Cardiac fibroblast (primary cell): ENCODE results near the gene RPA3.

Experiments used
- DNase-seq, 2 donors: peaks; one replicate each; pipeline versions ENCODE4 v3.0.0 to v3.0.0-alpha.2; 2010; ENCODE audit warnings: low read depth in 2 of 2
- H3K4me3 ChIP-seq, 2 donors: replicated peaks in 1 of 2; 1 replicate in 1 of 2; 2 replicates in 1 of 2; pipeline ENCODE4 v1.5.1; 2011; ENCODE audit warnings: low read depth in 2 of 2, low read length in 2 of 2, mild to moderate bottlenecking in 2 of 2, moderate library complexity in 1 of 2
- TF ChIP-seq, protein P1 (sequence below): IDR thresholded peaks from one replicate; pipeline ENCODE4 v1.5.1; 2011; ENCODE audit warnings: low read depth, mild to moderate bottlenecking, low read length, inconsistent platforms

Gene RPA3

DNA sequence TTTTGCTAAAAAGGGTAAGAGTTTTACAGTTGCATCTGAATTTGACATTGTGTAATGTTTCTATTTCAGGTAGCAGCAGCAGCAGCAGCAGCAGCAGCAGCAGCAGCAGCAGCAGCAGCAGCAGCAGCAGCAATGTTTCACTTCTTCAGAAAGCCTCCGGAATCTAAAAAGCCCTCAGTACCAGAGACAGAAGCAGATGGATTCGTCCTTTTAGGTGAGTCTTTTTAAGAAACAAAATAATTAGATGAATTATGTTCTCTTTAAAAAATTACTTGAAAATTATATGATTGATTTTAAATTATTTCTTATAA, 45.2 kb downstream of the RPA3 start:
- TF ChIP-seq, protein P1, sequence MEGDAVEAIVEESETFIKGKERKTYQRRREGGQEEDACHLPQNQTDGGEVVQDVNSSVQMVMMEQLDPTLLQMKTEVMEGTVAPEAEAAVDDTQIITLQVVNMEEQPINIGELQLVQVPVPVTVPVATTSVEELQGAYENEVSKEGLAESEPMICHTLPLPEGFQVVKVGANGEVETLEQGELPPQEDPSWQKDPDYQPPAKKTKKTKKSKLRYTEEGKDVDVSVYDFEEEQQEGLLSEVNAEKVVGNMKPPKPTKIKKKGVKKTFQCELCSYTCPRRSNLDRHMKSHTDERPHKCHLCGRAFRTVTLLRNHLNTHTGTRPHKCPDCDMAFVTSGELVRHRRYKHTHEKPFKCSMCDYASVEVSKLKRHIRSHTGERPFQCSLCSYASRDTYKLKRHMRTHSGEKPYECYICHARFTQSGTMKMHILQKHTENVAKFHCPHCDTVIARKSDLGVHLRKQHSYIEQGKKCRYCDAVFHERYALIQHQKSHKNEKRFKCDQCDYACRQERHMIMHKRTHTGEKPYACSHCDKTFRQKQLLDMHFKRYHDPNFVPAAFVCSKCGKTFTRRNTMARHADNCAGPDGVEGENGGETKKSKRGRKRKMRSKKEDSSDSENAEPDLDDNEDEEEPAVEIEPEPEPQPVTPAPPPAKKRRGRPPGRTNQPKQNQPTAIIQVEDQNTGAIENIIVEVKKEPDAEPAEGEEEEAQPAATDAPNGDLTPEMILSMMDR = no peak
- no peak for DNase-seq
- no peak overlapping the region for H3K4me3 ChIP-seq

DNA sequence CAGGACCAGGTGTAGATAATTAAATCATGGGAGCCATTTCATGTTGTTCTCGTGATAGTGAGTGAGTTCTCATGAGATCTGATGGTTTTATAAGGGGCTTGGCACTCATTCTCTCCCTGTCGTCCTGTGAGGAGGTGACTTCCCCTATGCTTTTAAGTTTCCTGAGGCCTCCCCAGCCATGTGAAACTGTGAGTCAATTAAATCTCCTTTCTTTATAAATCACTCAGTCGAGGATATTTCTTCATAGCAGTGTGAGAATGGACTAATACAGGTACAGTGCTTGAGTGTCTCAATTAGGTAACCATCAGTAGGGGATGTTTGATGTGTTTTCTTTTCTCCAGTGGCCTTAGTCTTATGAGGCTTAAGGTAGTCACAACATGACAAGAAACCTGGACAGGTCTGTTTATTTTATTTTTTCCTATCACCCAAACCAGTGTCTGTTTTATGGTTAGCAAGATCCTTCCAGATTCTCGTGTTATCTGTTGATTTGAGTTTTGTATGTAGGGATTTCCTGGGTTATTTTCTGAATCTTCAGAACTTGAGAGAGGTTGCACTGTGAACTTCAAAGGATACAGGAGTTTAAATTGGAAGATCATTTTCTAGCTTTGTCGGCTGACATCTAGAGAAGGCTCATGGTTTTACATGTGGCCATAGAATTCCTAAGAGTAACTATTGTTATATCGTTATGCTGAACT, 45.7 kb downstream of the RPA3 start:
- no peak overlapping the region for H3K4me3 ChIP-seq
- TF ChIP-seq, protein P1 = no peak
- DNase-seq = no peak

DNA sequence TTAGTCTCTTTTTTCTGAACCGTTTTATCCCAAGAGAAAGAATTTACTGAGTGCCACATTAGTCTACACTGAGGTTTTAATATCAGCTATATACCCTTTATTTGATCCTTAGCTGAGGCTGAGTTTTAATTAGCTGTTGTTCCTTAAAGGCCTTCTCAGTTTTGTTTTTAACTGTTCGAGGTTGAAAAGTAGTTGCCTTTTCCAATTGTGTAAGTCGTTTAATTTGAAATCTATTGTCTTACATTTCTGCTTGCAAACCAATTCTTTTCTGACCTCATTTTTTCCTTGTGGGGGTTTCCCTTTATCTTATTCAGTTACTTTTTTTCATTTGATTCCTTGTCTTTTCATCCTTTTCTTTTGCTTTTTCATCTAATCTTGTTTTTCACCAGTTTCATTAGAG, 47.0 kb downstream of the RPA3 start:
- H3K4me3 ChIP-seq = no peak overlapping the region
- TF ChIP-seq, protein P1 = no peak
- no peak for DNase-seq

DNA sequence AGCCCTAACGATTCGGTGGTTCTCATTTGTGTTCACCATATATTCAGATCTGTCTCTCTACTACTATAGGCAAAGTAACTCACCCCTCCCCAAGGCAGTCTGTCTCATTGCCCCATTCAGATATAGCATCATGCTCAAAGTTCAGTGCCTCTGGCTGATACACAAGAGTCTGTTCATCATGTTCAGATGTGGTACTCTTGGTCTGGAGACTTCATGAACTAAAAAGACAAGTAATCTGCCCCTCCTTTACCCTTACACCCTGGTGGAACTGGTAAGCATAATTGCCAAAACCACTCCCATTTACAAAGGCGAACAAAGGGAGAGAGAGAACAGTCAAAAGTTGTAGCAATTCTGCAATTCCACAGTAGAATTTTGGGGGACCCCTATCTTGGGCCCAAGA, 47.9 kb downstream of the RPA3 start:
- DNase-seq = no peak
- TF ChIP-seq, protein P1 = no peak
- no peak overlapping the region for H3K4me3 ChIP-seq

DNA sequence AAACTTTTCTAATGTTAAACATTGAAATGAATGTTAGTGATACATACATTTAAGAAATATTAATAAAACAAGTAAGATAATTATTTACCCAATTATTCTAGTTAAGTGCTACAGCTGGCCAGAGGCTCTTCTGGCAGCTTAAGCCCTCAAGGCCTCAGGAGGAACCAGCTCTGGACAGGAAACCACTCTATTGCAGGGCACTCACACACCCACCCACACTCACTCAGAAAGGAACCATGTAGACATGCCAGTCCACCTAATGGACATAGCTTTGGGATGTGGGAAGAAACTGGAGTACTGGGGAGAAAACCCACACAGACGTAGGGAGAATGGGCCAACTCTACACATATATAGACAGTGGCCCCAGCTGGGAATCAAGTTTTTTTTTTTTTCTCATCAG, 49.7 kb downstream of the RPA3 start:
- no peak overlapping the region for H3K4me3 ChIP-seq
- TF ChIP-seq, protein P1 = no peak

DNA sequence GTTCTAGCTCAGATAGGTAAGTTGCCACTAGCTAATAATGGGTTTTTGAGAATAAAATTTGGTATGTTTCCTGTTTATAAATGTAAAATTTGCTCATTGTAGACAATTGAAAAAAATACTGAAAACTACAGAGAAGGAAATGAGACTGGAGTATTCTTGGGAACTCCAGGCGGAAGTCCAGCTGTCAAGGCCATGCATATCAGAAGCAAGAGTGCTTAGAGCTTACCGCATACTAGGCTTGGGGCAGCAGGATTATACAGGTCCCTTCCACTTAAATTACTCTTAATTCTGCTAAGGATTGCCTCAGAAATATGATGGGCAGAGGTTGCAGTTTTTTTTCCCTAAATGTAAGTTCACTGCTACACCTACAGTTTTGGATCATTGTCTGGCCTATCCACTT, 51.2 kb downstream of the RPA3 start:
- no peak for DNase-seq
- TF ChIP-seq, protein P1 = no peak

More for the DNA sequence above, 49.7 kb downstream of the RPA3 start:
- DNase-seq = no peak

DNA sequence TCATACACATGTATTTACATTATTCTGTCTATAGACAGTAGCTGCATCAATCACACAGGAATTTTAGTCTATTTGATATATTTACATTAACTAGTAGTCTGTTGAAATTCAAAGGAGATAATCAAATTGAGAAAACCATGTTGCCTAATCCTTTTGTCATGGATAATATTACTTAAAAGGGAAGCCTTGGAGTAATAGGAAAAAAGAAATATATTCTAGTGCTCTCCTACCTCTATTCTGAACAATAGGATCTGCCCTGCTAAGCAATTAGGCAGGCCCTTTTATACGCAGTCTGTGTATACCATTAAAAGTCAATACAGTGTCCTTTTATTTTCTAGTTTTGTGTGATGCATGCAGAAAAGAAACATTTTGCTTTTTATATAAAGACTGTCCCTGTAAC, 53.4 kb downstream of the RPA3 start:
- TF ChIP-seq, protein P1 = no peak
- DNase-seq = no peak
- no peak overlapping the region for H3K4me3 ChIP-seq

More for the DNA sequence above, 51.2 kb downstream of the RPA3 start:
- no peak overlapping the region for H3K4me3 ChIP-seq
